HCT116 (cell line): ENCODE results near the gene EVA1A. TPM values are rescaled to one million over a fixed set of nuclear protein-coding genes. Genes with fewer than 3 reads are reported as not detected.

Experiments
- ATAC-seq: fragments of 200-7000 bp; cut with Tn5 transposase; 2 replicates; pipeline ENCODE4 v1.9.1; 2020; ENCODE audit warnings: mild to moderate bottlenecking, moderate library complexity
- BruUV-seq: library from RNA; stranded (reverse); fragments of 400-500 nt; replicated peaks from 2 replicates; lab custom pipeline; 2021; lab: Mats Ljungman, UMichigan
- CTCF ChIA-PET: fragments of 300-600 bp; sonication (Branson Sonifier 250); formaldehyde crosslinking; loops from one replicate; lab custom pipeline; 2021; ENCODE audit warnings: antibody characterized with exemption; lab: Charles Lee
- POLR2A ChIA-PET: fragments of 300-600, 350-600 bp; sonication (Branson Sonifier 250); formaldehyde crosslinking; loops from one replicate; lab custom pipeline; 2021; ENCODE audit warnings: antibody characterized with exemption; lab: Charles Lee
- RAD21 ChIA-PET, 2 experiments: fragments of 300-600 bp; sonication (Branson Sonifier 250); formaldehyde crosslinking; loops; one replicate each; lab custom pipeline; 2023; ENCODE audit warnings: low total read pairs in 2 of 2; ENCODE audit not compliant: uncharacterized antibody in 2 of 2, unreplicated experiment in 2 of 2, low non-redundant PET in 1 of 2; lab: Charles Lee
- DNase-seq: peaks from one replicate; pipeline ENCODE4 v3.0.0-alpha.2; 2010; ENCODE audit warnings: low read depth, low spot score
- H2AFZ ChIP-seq: fragments of 200-600 bp; shearing (Covaris generic), sonication (generic); 2 replicates; pipeline ENCODE4 v1.6.1; 2017; ENCODE audit warnings: low read depth, mixed run types, mixed read lengths, antibody characterized with exemption, low read length; ENCODE audit not compliant: poor library complexity, severe bottlenecking
- H3K27ac ChIP-seq: 2 replicates; pipeline ENCODE4 v1.5.1; 2012; ENCODE audit warnings: low read depth, low read length
- H3K27me3 ChIP-seq: fragments of 200-600 bp; sonication (generic); 2 replicates; pipeline ENCODE4 v1.6.1; 2016; ENCODE audit warnings: mixed run types, low read length, mixed read lengths; ENCODE audit not compliant: insufficient read depth
- H3K36me3 ChIP-seq, 2 experiments: fragments of 200-500 bp in 1 of 2; fragments of 200-600 bp in 1 of 2; sonication (Bioruptor generic) in 1 of 2; sonication (generic) in 1 of 2; 2 replicates each; pipeline versions ENCODE4 v1.5.1 to v1.6.1; 2014 to 2016; ENCODE audit warnings: low read length in 2 of 2, inconsistent platforms in 1 of 2, mixed read lengths in 1 of 2, mixed run types in 1 of 2; ENCODE audit not compliant: insufficient read depth in 2 of 2, control insufficient read depth in 1 of 2
- H3K4me1 ChIP-seq, 2 experiments: fragments of 200-600 bp in 1 of 2; sonication (generic) in 1 of 2; 2 replicates each; pipeline versions ENCODE4 v1.5.1 to v1.6.1; 2012 to 2017; ENCODE audit warnings: low read length in 2 of 2, inconsistent platforms in 1 of 2, mild to moderate bottlenecking in 1 of 2, mixed read lengths in 1 of 2, mixed run types in 1 of 2, moderate library complexity in 1 of 2; ENCODE audit not compliant: insufficient read depth in 2 of 2, control insufficient read depth in 1 of 2
- H3K4me2 ChIP-seq: fragments of 200-600 bp; sonication (generic); 2 replicates; pipeline ENCODE4 v1.6.1; 2017; ENCODE audit warnings: mixed run types, low read length, mixed read lengths
- H3K4me3 ChIP-seq, 2 experiments: fragments of 200-600 bp in 1 of 2; sonication (generic) in 1 of 2; replicated peaks in 1 of 2; 2 replicates each; pipeline ENCODE4 v1.5.1; 2011 to 2016; ENCODE audit warnings: low read length in 2 of 2, control low read depth in 1 of 2, low read depth in 1 of 2, mild to moderate bottlenecking in 1 of 2, mixed read lengths in 1 of 2, mixed run types in 1 of 2
- H3K79me2 ChIP-seq: fragments of 200-600 bp; sonication (generic); 2 replicates; pipeline ENCODE4 v1.6.1; 2017; ENCODE audit warnings: mild to moderate bottlenecking, mixed run types, low read length, moderate library complexity, mixed read lengths; ENCODE audit not compliant: insufficient read depth
- H3K9ac ChIP-seq: fragments of 200-600 bp; sonication (generic); 2 replicates; pipeline ENCODE4 v1.6.1; 2016; ENCODE audit warnings: low read length, mixed read lengths
- H3K9me2 ChIP-seq: fragments of 200-600 bp; sonication (generic), shearing (Covaris generic); 2 replicates; pipeline ENCODE4 v1.6.1; 2017; ENCODE audit warnings: mixed run types, mild to moderate bottlenecking, moderate library complexity; ENCODE audit not compliant: insufficient read depth
- H3K9me3 ChIP-seq, 2 experiments: fragments of 200-500 bp in 1 of 2; fragments of 200-600 bp in 1 of 2; sonication (Bioruptor generic) in 1 of 2; sonication (generic) in 1 of 2; 2 replicates each; pipeline ENCODE4 v1.6.1; 2014 to 2017; ENCODE audit warnings: low read length in 2 of 2, mixed read lengths in 2 of 2, inconsistent platforms in 1 of 2, low read depth in 1 of 2, mild to moderate bottlenecking in 1 of 2, mixed run types in 1 of 2, moderate library complexity in 1 of 2; ENCODE audit not compliant: control insufficient read depth in 1 of 2, insufficient read depth in 1 of 2
- H4K20me1 ChIP-seq: fragments of 200-600 bp; sonication (generic), shearing (Covaris generic); 2 replicates; pipeline ENCODE4 v1.6.1; 2017; ENCODE audit warnings: mixed run types, mild to moderate bottlenecking, moderate library complexity; ENCODE audit not compliant: insufficient read depth
- CTCF ChIP-seq, 3 experiments: fragments of 200-600 bp in 1 of 3; sonication (generic) in 1 of 3; IDR thresholded peaks in 2 of 3; conservative IDR thresholded peaks in 1 of 3; 2 replicates each; pipeline ENCODE4 v1.5.1; 2012 to 2017; ENCODE audit warnings: low read depth in 2 of 3, low read length in 2 of 3, antibody characterized with exemption in 1 of 3, borderline replicate concordance in 1 of 3, control low read depth in 1 of 3, mild to moderate bottlenecking in 1 of 3, mixed read lengths in 1 of 3, mixed run types in 1 of 3, moderate library complexity in 1 of 3; ENCODE audit not compliant: insufficient read depth in 1 of 3
- FOSL1 ChIP-seq: IDR thresholded peaks from 2 replicates; pipeline ENCODE4 v1.6.1; 2012; ENCODE audit warnings: low read depth
- ZBTB33 ChIP-seq: IDR thresholded peaks from 2 replicates; pipeline ENCODE4 v1.6.1; 2011; ENCODE audit warnings: mild to moderate bottlenecking, low read length, moderate library complexity; ENCODE audit not compliant: insufficient replicate concordance; ENCODE audit errors: extremely low read depth
- ZFX ChIP-seq: fragments of 450-650 bp; IDR thresholded peaks from 2 replicates; pipeline ENCODE4 v1.6.1; 2017
- intact Hi-C: fragments of 100-400 bp; cut with micrococcal nuclease; formaldehyde crosslinking; loops from 2 replicates; pipeline ENCODE4 v1.10.0; 2022
- total RNA-seq: library from RNA; stranded (reverse); gene quantifications from one replicate; pipeline ENCODE4 v1.2.1, GENCODE V29; 2021; ENCODE audit not compliant: unreplicated experiment

EVA1A gene
- total RNA-seq, 1 experiment from 2014 or later = 2.8 TPM

GRCh38 chr2:75571730-75572430, 11.1 kb upstream of the EVA1A start:
- no peak for TF ChIP-seq CTCF (IDR thresholded peaks at IDR 0.05 in 2 of 3, conservative IDR thresholded peaks at IDR 0.05 in 1 of 3; ENCODE audit: borderline replicate concordance in 1 of 3, insufficient read depth in 1 of 3, low read depth in 2 of 3, low read length in 2 of 3)
- TF ChIP-seq ZFX = no peak
- no peak for TF ChIP-seq FOSL1
- TF ChIP-seq ZBTB33 = no peak
- TF ChIP-seq, all 23 proteins: peak for 0
- no TSS peak for BruUV-seq
- Histone ChIP-seq H3K9ac (no peak overlapping the region), H4K20me1 (no peaks in the 10 kb centered on the region), H3K4me2 (no peak overlapping the region), H3K27ac (no peak overlapping the region), H3K9me3 (no peaks in the 10 kb centered on the region), H3K79me2 (no peaks in the 10 kb centered on the region), H3K9me2 (no peaks in the 10 kb centered on the region), H3K36me3 (no peaks in the 10 kb centered on the region), H3K4me3 (no peak overlapping the region), H3K27me3 (peaks cover 10% of the 10 kb centered on the region), H3K4me1 (no peaks in the 10 kb centered on the region), H2AFZ (no peak overlapping the region)
- DNase-seq (no peak), ATAC-seq (no peak)
- intact Hi-C loops = no loop called here
- CTCF ChIA-PET = no interaction called here
- POLR2A ChIA-PET = no interaction called here
- RAD21 ChIA-PET = no interaction called here
